ENCODE data around the gene KDR.

The KDR gene

DNA sequence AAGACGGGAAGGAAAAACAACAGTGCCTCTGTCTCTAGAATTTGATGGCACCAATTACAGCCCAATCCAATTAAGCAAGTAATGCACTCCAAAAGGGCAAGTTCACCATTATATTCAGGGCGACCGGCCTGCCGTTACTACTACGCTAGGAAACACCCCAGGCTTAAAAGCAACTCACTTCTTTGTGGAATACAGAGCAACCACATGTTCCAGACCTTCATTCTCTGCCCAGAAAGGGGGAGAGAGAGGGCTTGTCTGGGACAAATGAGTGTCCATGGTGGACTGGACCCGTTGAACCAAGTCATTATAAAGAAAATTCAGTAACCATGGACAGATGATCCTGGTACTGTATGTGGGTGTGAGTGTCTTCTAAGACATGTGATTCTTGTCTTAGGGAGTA lies 1.6 kb downstream of the KDR start:
- no peak for DNase-seq (ENCODE audit: low spot score)

- DNase-seq (ENCODE audit: low spot score) = no peak
Observed at GRCh38 chr4:55122235-55122634, 3.2 kb downstream of the KDR start.

DNA sequence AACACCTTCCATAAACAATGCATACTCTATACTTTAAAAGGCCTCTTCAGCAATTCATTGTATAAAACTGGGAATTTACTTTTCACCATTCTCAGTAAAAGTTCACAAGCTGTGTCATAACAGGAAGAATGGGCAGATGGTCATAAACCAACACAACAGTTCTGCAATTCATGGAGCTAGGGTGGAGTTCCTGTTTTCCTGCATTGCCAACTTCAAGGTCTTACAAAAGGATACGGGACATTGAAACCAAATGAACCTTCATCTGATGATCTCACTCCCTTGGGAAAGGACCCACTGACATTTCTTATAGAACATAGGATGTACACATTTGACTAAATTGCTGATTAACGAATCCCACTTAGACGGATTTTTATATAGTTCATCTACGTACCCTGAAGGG lies 4.1 kb downstream of the KDR start:
- no peak for DNase-seq (ENCODE audit: low spot score)

GRCh38 chr4:55118397-55118796 lies 7.0 kb downstream of the KDR start:
- DNase-seq (ENCODE audit: low spot score) = no peak

- no peak for DNase-seq (ENCODE audit: low spot score)
Observed at GRCh38 chr4:55117511-55117910, 7.9 kb downstream of the KDR start.

- no peak for DNase-seq (ENCODE audit: low spot score)
Observed at GRCh38 chr4:55116450-55116849, 8.9 kb downstream of the KDR start.

GRCh38 chr4:55111601-55112000 lies 13.8 kb downstream of the KDR start:
- DNase-seq (ENCODE audit: low spot score) = no peak

DNA sequence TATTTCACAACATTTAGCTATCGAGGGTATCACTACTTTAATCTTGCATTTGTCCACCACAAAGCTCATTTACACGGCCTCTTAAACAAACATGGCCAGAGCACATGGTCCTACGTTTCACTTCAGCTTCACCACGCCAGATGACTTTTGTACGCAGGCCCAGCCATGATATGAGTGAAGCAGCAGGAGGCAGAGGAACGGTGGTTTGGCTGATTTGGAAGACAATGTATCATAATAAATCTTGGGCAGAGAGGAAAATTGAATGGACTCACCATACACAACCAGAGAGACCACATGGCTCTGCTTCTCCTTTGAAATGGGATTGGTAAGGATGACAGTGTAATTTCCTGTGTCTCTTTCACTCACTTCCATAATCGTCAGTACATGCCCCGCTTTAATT lies 15.3 kb downstream of the KDR start:
- no peak for DNase-seq (ENCODE audit: low spot score)

DNA sequence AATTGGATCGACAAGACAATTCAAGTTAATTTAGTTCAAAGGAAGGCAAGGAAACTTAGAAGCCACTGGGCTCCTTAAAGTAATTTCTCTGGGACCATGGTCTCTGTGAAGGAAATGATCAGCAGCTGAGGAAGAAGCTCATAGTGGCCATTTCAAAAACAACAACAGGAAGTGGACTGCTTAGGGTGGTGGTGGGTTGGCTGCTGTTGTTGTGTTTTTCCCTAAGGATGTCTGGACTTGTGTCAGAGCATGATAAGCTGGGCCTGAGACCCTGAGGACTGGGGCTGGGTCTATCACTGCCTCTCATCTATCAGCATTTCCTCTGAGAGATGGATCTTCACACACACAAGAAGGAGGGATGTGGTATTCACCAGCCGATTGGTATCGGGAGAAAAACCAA lies 18.3 kb downstream of the KDR start:
- no peak for DNase-seq (ENCODE audit: low spot score)

- no peak for DNase-seq (ENCODE audit: low spot score)
Observed at GRCh38 chr4:55103224-55103623, 22.2 kb downstream of the KDR start.

DNA sequence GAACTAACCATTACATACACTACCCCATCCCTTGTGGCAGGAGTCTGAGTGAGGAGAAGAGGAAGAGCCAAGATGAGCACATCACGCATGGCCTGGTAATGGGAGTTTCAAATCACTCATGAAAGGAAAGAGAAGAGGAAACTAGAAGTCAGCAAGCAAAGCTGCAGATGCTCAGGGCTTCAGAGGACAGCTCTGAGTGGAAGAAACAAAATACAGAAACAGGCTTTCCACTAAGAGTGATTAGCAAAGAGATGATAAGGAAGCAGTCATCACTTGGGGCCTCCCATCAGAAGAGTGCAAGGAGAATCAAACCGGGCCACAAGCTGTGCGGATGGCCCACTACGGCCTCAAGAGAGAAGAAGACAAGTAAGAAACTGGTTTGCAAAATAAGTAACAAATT lies 25.6 kb downstream of the KDR start:
- no peak for DNase-seq (ENCODE audit: low spot score)

GRCh38 chr4:55098456-55099204 lies 26.8 kb downstream of the KDR start:
- DNase-seq (ENCODE audit: low spot score) = no peak

GRCh38 chr4:55096619-55097018 lies 28.8 kb downstream of the KDR start:
- no peak for DNase-seq (ENCODE audit: low spot score)

GRCh38 chr4:55096045-55096444 lies 29.4 kb downstream of the KDR start:
- DNase-seq (ENCODE audit: low spot score) = no peak

GRCh38 chr4:55092504-55092903 lies 32.9 kb downstream of the KDR start:
- DNase-seq (ENCODE audit: low spot score) = no peak

- no peak for DNase-seq (ENCODE audit: low spot score)
Observed at GRCh38 chr4:55089916-55090315, 35.5 kb downstream of the KDR start.

- no peak for DNase-seq (ENCODE audit: low spot score)
Observed at GRCh38 chr4:55087913-55088260, 37.5 kb downstream of the KDR start.

DNA sequence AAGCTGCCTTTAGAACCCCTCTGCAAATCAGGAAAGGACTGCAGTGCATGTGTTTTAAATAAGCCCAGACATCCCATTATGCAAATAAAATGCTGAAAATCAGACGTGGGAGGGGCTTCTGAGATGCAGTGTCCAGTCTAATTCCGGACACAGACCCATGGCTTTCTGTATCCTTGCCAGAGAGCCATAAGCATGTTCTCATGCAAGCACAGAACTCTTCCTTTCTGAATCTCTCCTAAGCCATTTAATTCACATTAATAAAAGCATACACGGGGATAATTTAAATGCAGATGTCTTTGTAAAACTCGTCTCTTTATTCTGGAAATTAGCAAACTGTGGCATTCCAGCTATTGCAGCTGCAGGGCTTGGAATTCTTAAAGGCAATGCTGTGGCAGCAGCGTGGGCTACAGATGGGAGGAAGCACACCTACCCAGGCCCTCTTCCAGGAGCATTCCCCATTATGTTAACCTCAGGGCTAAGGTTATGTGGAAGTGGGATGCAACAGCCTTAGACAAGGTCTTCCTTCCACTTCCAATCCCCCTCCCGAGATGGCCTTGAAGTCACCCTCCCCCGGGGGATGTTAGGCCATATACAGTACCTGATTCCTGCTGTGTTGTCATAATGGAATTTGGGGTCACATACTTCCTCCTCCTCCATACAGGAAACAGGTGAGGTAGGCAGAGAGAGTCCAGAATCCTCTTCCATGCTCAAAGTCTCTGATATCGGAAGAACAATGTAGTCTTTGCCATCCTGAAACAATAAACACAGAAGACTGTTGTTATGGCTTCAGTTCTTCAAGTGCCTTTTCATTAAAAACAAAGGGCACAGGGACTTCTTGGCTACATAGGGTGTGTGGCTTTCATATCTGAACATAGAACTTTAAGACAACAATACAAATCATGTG lies 38.1 kb downstream of the KDR start:
- no peak for DNase-seq (ENCODE audit: low spot score)

DNA sequence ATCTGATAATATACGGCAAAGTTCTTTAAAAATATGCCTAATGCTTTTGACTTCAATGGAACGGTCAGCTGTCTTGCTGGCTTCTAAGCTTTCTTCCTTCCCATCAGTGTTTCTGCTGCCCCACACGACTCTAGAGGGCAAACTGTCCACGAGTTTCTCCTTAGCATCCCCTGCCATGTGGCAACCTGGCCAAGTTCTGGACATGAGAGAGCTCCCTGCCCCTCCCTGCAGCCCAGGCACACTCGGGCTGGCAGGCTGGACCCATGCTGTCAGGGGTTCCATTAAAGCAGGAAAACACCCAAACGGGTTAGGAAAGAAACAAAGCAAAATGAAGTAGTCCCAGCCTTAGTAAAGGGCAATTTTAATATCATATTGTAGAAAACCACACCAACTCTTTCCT lies 38.8 kb downstream of the KDR start:
- DNase-seq (ENCODE audit: low spot score) = no peak

- no peak for DNase-seq (ENCODE audit: low spot score)
Observed at GRCh38 chr4:55083735-55084134, 41.7 kb downstream of the KDR start.

DNA sequence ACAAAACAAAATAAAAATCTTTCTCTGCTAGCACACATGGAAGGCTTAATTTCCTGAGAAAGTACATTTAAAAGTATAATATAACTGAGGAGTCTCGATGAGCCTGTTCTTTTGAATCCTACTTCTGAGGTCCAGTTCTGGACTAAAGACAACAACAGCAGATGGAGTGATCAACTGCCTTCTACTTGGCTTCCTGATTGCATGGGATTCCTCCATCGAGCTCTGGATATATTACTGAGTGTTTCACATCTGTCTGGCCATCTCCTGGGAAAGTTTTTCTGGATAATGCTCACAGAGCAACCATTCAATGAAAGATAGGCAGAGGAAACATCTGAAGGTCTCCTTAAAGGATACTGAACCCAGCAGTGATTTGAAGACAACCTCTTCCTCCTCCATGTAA lies 42.6 kb downstream of the KDR start:
- DNase-seq (ENCODE audit: low spot score) = no peak

DNA sequence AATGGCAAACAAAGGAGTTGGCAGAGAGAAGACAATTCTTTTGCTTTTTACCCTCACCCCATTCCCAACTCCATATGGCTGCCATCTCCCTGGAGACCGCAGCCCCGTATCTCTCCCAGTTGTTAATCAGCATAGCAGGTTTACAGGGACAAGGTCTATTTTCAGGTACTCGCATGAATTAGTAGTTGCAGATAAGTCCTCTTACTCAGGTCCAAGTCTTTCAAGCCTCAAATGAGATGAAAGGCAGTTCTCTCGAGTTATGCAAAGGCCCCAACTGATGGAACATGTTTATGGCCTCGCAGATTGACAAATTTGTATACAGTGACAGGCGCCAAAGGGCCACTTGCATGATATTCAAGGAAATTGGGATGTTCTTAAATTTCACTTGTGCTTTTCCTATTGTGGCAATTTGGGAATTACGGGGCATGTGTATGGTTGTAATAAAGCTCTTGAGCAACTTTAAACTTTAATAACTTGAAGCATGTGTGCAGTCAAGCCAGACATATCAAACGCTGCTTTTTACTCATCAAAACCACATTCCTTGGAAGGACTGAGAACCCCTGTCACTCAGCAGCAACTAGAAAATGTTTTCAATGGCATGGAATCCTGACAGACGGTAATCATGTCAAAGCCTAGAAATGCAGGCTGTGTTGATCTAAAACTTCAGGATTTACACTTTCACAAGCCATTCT lies 45.1 kb downstream of the KDR start:
- DNase-seq (ENCODE audit: low spot score) = no peak
